CD4-positive, CD25-positive, alpha-beta regulatory T cell (primary cell): Measurements from ENCODE around the gene MAP3K5. TPM values are rescaled to one million over a fixed set of nuclear protein-coding genes. Genes with fewer than 3 reads are reported as not detected.

Experiments used
- ATAC-seq, 2 donors: fragments of 150-1000 bp; cut with Tn5 transposase; one replicate each; pipeline ENCODE4 v1.10.0; 2021; ENCODE audit warnings: low read depth in 2 of 2, moderate number of reproducible peaks in 2 of 2, moderate library complexity in 1 of 2
- DNase-seq, 3 donors: peaks; one replicate each; pipeline versions ENCODE4 v3.0.0 to v3.0.0-alpha.2; 2012 to 2022; ENCODE audit warnings: mixed read lengths in 1 of 3
- H3K27ac ChIP-seq: one replicate; pipeline ENCODE4 v1.7.0; 2013; ENCODE audit warnings: mild to moderate bottlenecking, low read length; ENCODE audit not compliant: insufficient read depth, poor library complexity, severe bottlenecking
- H3K27me3 ChIP-seq: one replicate; pipeline ENCODE4 v1.7.0; 2013; ENCODE audit warnings: low read length; ENCODE audit not compliant: control insufficient read depth, insufficient read depth
- H3K36me3 ChIP-seq: one replicate; pipeline ENCODE4 v1.7.0; 2013; ENCODE audit warnings: mild to moderate bottlenecking, low read length, moderate library complexity; ENCODE audit not compliant: control insufficient read depth, insufficient read depth
- H3K4me1 ChIP-seq: 2 replicates; pipeline ENCODE4 v1.7.0; 2013; ENCODE audit warnings: mild to moderate bottlenecking, low read length; ENCODE audit not compliant: insufficient read depth, control insufficient read depth, poor library complexity, severe bottlenecking
- H3K4me3 ChIP-seq: one replicate; pipeline ENCODE4 v1.7.0; 2013; ENCODE audit warnings: low read depth, mild to moderate bottlenecking, low read length, moderate library complexity
- H3K9me3 ChIP-seq, 2 experiments: 1 replicate in 1 of 2; 2 replicates in 1 of 2; pipeline ENCODE4 v1.7.0; 2013; ENCODE audit warnings: low read length in 2 of 2, mild to moderate bottlenecking in 1 of 2, moderate library complexity in 1 of 2; ENCODE audit not compliant: control insufficient read depth in 2 of 2
- H3K27ac Mint-ChIP-seq, 3 donors: one replicate each; pipeline ENCODE4 v1.8.0; 2020 to 2022; ENCODE audit warnings: mild to moderate bottlenecking in 3 of 3, mixed read lengths in 3 of 3, moderate library complexity in 2 of 3
- H3K27me3 Mint-ChIP-seq: one replicate; pipeline ENCODE4 v1.8.0; 2022; ENCODE audit warnings: mild to moderate bottlenecking, mixed read lengths
- H3K36me3 Mint-ChIP-seq: one replicate; pipeline ENCODE4 v1.8.0; 2020; ENCODE audit warnings: mixed read lengths
- H3K4me1 Mint-ChIP-seq, 4 donors: one replicate each; pipeline ENCODE4 v1.8.0; 2020 to 2022; ENCODE audit warnings: mixed read lengths in 4 of 4, mild to moderate bottlenecking in 1 of 4
- H3K4me3 Mint-ChIP-seq, 4 donors: one replicate each; pipeline ENCODE4 v1.8.0; 2020 to 2022; ENCODE audit warnings: mild to moderate bottlenecking in 4 of 4, mixed read lengths in 4 of 4, moderate library complexity in 3 of 4
- H3K9me3 Mint-ChIP-seq, 7 donors: one replicate each; pipeline ENCODE4 v1.8.0; 2020 to 2022; ENCODE audit warnings: mixed read lengths in 7 of 7, mild to moderate bottlenecking in 3 of 7, moderate library complexity in 2 of 7
- polyA plus RNA-seq, 4 donors: library from polyadenylated mRNA; unstranded; fragments of 300-500 nt; fragmentation: Illumina TruSeq; gene quantifications; one replicate each; pipeline ENCODE4 v1.2.3, GENCODE V29; 2021
- total RNA-seq: library from RNA; stranded (reverse); gene quantifications from one replicate; pipeline ENCODE4 v1.2.3, GENCODE V29; 2022

The MAP3K5 gene
- total and polyA plus RNA-seq, 5 donors from 2014 or later = 14.4 to 44.0 (median 20.5) TPM

- H3K27me3 Mint-ChIP-seq = peaks cover 43% of the 10 kb centered on the region
- peaks cover 0 to 26% (median 7%) of the 10 kb centered on the region in 4 donors for H3K4me1 Mint-ChIP-seq
- H3K9me3 Mint-ChIP-seq = no peaks in the 10 kb centered on the region
- no peak for ATAC-seq
- H3K27me3 ChIP-seq = peaks cover 10% of the 10 kb centered on the region
- H3K4me3 Mint-ChIP-seq = no peak overlapping the region
- DNase-seq = no peak
- H3K9me3 ChIP-seq = no peaks in the 10 kb centered on the region
- H3K27ac Mint-ChIP-seq = no peak overlapping the region
- H3K4me1 ChIP-seq = no peaks in the 10 kb centered on the region
- H3K4me3 ChIP-seq = no peak overlapping the region
- no peak overlapping the region for H3K27ac ChIP-seq
- no peaks in the 10 kb centered on the region for H3K36me3 ChIP-seq
- H3K36me3 Mint-ChIP-seq = no peaks in the 10 kb centered on the region
Measured at GRCh38 chr6:136522636-136523035, 269.6 kb downstream of the MAP3K5 start.

- Histone ChIP-seq H3K36me3 (no peaks in the 10 kb centered on the region), H3K9me3 (no peaks in the 10 kb centered on the region), H3K27ac (no peak overlapping the region), H3K4me3 (no peak overlapping the region), H3K4me1 (no peaks in the 10 kb centered on the region), H3K27me3 (peaks cover 10% of the 10 kb centered on the region)
- H3K4me3 Mint-ChIP-seq = no peak overlapping the region
- H3K9me3 Mint-ChIP-seq = no peaks in the 10 kb centered on the region
- peaks cover 0 to 21% (median 7%) of the 10 kb centered on the region in 4 donors for H3K4me1 Mint-ChIP-seq
- H3K27me3 Mint-ChIP-seq = peaks cover 44% of the 10 kb centered on the region
- no peak overlapping the region for H3K27ac Mint-ChIP-seq
- DNase-seq = no peak
- no peaks in the 10 kb centered on the region for H3K36me3 Mint-ChIP-seq
- ATAC-seq = no peak
Measured at GRCh38 chr6:136521911-136522310, 270.4 kb downstream of the MAP3K5 start.

DNA sequence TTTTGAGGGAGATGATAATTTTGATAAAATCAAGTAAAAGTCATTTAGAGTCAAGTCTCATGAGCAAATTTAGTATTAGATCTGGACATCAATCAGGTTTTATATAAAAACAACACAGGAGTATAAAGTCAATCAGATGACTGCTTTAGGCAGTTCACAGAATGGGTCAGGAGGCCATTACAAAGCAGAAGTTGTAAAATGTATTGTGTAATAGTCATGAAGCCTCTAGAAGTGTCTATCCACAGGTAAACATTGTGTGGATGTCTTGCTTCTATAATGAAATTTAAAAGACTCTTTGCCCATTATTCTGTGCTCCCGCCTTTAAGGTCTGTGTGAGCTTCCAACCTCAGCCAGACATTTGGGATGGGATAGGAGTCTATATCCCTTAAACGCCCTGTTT lies 270.9 kb downstream of the MAP3K5 start:
- Histone ChIP-seq H3K4me1 (no peaks in the 10 kb centered on the region), H3K9me3 (no peaks in the 10 kb centered on the region), H3K27ac (no peak overlapping the region), H3K27me3 (peaks cover 7% of the 10 kb centered on the region), H3K4me3 (no peak overlapping the region), H3K36me3 (no peaks in the 10 kb centered on the region)
- no peaks in the 10 kb centered on the region for H3K9me3 Mint-ChIP-seq
- H3K4me1 Mint-ChIP-seq = peaks cover 0 to 16% (median 5%) of the 10 kb centered on the region in 4 donors
- no peak for ATAC-seq
- DNase-seq = no peak
- peaks cover 39% of the 10 kb centered on the region for H3K27me3 Mint-ChIP-seq
- H3K36me3 Mint-ChIP-seq = no peaks in the 10 kb centered on the region
- no peak overlapping the region for H3K4me3 Mint-ChIP-seq
- H3K27ac Mint-ChIP-seq = no peak overlapping the region

DNA sequence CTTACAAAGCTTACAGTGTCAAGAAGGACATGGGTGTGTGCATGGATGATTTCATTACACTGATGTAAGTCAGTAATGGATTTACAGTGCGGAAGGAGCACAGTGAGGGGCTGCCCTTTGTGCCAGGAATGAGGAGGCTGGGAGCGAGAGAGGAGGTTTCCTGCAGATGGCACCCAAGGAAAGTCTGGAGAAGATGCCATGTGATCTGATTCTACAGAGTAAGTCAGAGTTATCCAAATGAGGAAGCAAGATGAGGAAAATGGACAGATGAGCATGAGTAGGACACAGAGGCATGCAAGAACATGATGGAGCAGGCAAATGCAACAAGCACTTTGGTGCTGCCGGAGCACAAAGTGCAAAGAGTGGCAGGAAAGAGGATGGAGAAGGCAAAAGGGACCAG lies 271.8 kb downstream of the MAP3K5 start:
- no peak overlapping the region for H3K4me3 Mint-ChIP-seq
- Histone ChIP-seq H3K9me3 (no peaks in the 10 kb centered on the region), H3K4me3 (no peak overlapping the region), H3K36me3 (no peaks in the 10 kb centered on the region), H3K27ac (no peak overlapping the region), H3K27me3 (peaks cover 4% of the 10 kb centered on the region), H3K4me1 (no peaks in the 10 kb centered on the region)
- H3K9me3 Mint-ChIP-seq = no peaks in the 10 kb centered on the region
- H3K4me1 Mint-ChIP-seq = peaks cover 0 to 9% (median 1%) of the 10 kb centered on the region in 4 donors
- no peaks in the 10 kb centered on the region for H3K36me3 Mint-ChIP-seq
- peaks cover 37% of the 10 kb centered on the region for H3K27me3 Mint-ChIP-seq
- ATAC-seq = no peak
- peak overlapping the region in 1 of 3 donors; percentile 48 for H3K27ac Mint-ChIP-seq
- no peak for DNase-seq

DNA sequence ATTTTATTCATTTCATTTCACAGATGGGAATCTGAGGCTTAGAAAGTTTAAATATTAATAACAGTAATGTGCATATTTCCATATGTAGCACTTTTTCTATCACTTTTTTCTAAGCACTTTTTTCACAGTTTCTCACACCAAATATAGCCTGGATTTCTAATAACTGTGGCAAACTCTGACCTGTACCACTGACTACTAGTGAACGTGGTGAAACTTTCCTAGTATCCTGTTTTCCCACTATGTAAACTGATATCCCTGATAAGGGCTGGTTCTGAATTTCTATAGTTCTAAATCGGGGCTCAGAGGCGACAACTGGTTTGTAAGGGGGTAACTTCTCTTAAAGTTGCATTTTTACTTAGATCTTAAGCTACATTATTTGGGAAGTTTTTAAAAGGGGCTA lies 274.7 kb downstream of the MAP3K5 start:
- Histone ChIP-seq H3K27me3 (peaks cover 3% of the 10 kb centered on the region), H3K9me3 (no peaks in the 10 kb centered on the region), H3K27ac (no peak overlapping the region), H3K4me3 (no peak overlapping the region), H3K4me1 (no peaks in the 10 kb centered on the region), H3K36me3 (no peaks in the 10 kb centered on the region)
- no peak for ATAC-seq
- H3K27me3 Mint-ChIP-seq = peaks cover 29% of the 10 kb centered on the region
- no peaks in the 10 kb centered on the region for H3K4me1 Mint-ChIP-seq
- no peaks in the 10 kb centered on the region for H3K36me3 Mint-ChIP-seq
- DNase-seq = no peak
- H3K4me3 Mint-ChIP-seq = no peak overlapping the region
- H3K27ac Mint-ChIP-seq = no peak overlapping the region
- H3K9me3 Mint-ChIP-seq = no peaks in the 10 kb centered on the region

DNA sequence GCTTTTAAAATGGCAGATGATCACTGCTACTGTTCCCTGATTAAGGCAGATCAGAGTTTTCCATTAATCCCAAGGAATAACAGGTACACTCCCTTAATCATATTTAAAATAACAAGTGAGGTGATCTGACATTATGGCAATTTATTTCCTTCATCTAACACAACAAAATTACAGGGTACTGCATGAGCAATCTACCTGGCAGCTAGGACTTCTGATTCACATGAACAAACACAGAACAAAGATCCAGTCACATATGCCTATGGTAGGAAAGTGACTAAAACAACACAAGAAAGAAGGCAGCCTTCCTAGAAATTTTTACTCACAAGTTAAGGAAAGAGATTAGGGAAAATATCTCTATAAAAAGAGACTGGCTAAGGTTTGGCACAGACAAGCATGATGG lies 275.3 kb downstream of the MAP3K5 start:
- no peaks in the 10 kb centered on the region for H3K9me3 Mint-ChIP-seq
- Histone ChIP-seq H3K4me1 (no peaks in the 10 kb centered on the region), H3K4me3 (no peak overlapping the region), H3K36me3 (no peaks in the 10 kb centered on the region), H3K27ac (no peak overlapping the region), H3K27me3 (peaks cover 3% of the 10 kb centered on the region), H3K9me3 (no peaks in the 10 kb centered on the region)
- peaks cover 29% of the 10 kb centered on the region for H3K27me3 Mint-ChIP-seq
- no peak overlapping the region for H3K4me3 Mint-ChIP-seq
- DNase-seq (no peak), ATAC-seq (no peak)
- no peak overlapping the region for H3K27ac Mint-ChIP-seq
- H3K36me3 Mint-ChIP-seq = no peaks in the 10 kb centered on the region
- no peaks in the 10 kb centered on the region for H3K4me1 Mint-ChIP-seq

DNA sequence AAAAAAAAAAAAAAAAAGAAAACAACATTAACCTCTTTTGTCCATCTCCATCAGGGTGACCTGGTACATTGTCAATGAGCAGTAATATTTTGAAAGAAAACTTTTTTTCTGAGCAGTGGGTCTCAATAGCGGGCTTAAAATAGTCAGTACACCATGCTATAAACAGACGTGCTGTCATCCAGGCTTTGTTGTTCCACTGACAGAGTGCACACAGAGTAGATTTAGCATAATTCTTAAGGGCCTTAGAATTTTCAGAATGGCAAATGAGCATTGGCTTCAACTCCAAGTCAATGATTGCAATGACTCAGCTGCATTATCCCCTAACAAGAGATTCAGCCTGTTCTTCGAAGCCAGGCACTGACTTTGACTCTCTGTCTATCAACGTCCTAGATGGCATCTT lies 277.7 kb downstream of the MAP3K5 start:
- Histone ChIP-seq H3K9me3 (no peaks in the 10 kb centered on the region), H3K36me3 (no peaks in the 10 kb centered on the region), H3K4me1 (no peaks in the 10 kb centered on the region), H3K4me3 (no peak overlapping the region), H3K27ac (no peak overlapping the region), H3K27me3 (no peaks in the 10 kb centered on the region)
- Mint-ChIP-seq H3K36me3 (no peaks in the 10 kb centered on the region), H3K9me3 (no peaks in the 10 kb centered on the region), H3K27me3 (peaks cover 13% of the 10 kb centered on the region), H3K4me1 (peaks cover 0 to 16% (median 7%) of the 10 kb centered on the region in 4 donors), H3K27ac (no peak overlapping the region), H3K4me3 (no peak overlapping the region)
- no peak for DNase-seq
- no peak for ATAC-seq

- no peaks in the 10 kb centered on the region for H3K36me3 ChIP-seq
- no peak for ATAC-seq
- H3K4me3 Mint-ChIP-seq = no peak overlapping the region
Measured at GRCh38 chr6:136511926-136512325, 280.4 kb downstream of the MAP3K5 start.

More at GRCh38 chr6:136511926-136512325, 280.4 kb downstream of the MAP3K5 start:
- no peaks in the 10 kb centered on the region for H3K9me3 Mint-ChIP-seq
- no peak overlapping the region for H3K27ac Mint-ChIP-seq
- no peaks in the 10 kb centered on the region for H3K27me3 Mint-ChIP-seq
- Histone ChIP-seq H3K4me1 (no peaks in the 10 kb centered on the region), H3K4me3 (no peak overlapping the region), H3K9me3 (no peaks in the 10 kb centered on the region), H3K27ac (no peak overlapping the region), H3K27me3 (no peaks in the 10 kb centered on the region)
- no peaks in the 10 kb centered on the region for H3K36me3 Mint-ChIP-seq
- DNase-seq = no peak
- H3K4me1 Mint-ChIP-seq = peaks cover 0 to 16% (median 7%) of the 10 kb centered on the region in 4 donors
